ENCODE data around the gene NDUFA5.

Gene NDUFA5

DNA sequence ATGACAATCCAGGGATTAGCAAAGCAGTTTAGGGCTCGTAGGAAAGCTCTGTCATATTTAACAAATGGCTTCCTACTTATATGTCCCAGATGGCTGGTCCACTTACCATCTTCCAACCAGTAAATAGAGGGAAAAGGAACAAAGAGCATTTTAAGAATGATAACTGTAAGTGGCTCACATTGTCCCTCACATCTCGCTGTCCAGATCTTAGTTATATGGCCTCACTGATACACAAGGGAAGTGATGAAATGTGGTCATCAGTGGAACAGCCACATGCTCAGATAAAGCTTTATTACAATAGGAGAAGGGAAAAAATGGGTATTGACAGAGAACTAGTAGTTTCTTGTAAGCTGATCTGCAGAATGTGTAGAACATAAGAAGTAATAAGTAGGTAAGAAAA lies 59.0 kb downstream of the NDUFA5 start:
- TF ChIP-seq, protein P1, sequence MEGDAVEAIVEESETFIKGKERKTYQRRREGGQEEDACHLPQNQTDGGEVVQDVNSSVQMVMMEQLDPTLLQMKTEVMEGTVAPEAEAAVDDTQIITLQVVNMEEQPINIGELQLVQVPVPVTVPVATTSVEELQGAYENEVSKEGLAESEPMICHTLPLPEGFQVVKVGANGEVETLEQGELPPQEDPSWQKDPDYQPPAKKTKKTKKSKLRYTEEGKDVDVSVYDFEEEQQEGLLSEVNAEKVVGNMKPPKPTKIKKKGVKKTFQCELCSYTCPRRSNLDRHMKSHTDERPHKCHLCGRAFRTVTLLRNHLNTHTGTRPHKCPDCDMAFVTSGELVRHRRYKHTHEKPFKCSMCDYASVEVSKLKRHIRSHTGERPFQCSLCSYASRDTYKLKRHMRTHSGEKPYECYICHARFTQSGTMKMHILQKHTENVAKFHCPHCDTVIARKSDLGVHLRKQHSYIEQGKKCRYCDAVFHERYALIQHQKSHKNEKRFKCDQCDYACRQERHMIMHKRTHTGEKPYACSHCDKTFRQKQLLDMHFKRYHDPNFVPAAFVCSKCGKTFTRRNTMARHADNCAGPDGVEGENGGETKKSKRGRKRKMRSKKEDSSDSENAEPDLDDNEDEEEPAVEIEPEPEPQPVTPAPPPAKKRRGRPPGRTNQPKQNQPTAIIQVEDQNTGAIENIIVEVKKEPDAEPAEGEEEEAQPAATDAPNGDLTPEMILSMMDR (IDR thresholded peaks at IDR 0.05): no peak
- no peak for TF ChIP-seq ZFX (IDR thresholded peaks at IDR 0.05; ENCODE audit: borderline replicate concordance)
- no peak overlapping the region for H3K27ac ChIP-seq

DNA sequence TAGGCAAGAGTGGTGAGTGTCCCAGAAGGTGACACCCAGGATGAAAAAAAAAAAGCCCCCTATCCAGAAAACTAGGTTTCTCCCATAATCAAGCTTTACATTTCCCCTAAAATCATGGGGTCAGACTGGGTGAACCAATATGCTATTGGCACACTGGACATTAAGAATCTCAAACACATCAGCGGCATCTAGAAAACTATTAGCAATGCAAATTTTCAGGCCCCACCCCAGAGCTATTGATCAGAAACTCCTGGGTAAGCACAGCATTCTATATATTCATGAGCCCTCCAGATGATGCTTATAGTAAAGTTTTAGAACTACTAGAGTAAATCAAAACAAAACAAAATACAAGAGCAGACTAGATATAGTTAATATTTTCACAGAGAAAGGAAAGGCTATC lies 59.6 kb downstream of the NDUFA5 start:
- TF ChIP-seq, protein P1 (IDR thresholded peaks at IDR 0.05): no peak
- no peak for TF ChIP-seq ZFX (IDR thresholded peaks at IDR 0.05; ENCODE audit: borderline replicate concordance)
- no peak overlapping the region for H3K27ac ChIP-seq

DNA sequence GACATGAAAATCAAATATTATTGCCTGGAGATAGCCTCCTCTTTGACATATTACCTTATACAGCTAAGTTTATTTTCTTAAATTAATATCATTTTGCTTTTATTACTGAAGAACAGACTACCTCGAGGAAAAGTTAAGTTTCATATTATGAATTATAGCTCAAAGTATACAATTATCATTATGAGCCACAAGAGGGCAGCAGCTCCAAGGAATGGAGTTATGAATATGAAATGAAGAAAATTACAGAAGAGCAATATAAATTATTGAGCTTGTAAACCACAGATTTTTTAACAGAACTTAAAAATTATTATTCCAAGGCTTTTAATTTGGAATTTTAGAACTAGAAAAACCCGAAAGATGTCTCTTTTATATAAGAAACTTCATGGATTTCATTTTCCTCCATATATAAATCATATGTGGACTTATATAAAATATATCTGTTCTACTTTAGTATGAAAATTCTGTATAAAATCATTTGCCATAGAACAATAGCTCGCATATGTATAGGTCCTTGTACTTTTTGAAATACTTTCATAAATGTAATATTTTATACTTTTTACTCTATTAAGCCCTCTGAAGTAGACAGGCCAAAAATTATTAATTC lies 63.3 kb downstream of the NDUFA5 start:
- no peak overlapping the region for H3K27ac ChIP-seq
- TF ChIP-seq, protein P1 (IDR thresholded peaks at IDR 0.05): peak; percentile 97
- no peak for TF ChIP-seq ZFX (IDR thresholded peaks at IDR 0.05; ENCODE audit: borderline replicate concordance)

DNA sequence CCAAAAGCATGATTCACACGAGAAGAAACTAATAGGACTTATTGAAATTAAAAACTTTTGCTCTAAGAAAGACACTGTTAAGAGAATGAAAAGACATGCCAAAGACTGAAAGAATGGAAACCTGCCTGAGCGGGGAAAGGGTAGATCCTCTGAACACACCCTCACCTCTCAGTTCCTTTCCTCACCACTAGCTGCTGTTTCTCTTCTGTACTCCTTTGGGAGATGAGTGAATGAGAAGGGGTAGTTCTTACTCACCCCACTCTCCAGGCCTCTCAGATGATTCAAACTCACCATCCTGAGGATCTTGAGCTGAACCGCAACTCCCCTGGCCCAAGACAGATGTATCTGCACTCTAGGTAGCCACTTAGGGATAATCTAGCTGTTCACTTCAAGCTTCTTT lies 65.1 kb downstream of the NDUFA5 start:
- no peak overlapping the region for H3K27ac ChIP-seq
- TF ChIP-seq ZFX (IDR thresholded peaks at IDR 0.05; ENCODE audit: borderline replicate concordance): no peak
- TF ChIP-seq, protein P1 (IDR thresholded peaks at IDR 0.05): no peak
